Suprapubic skin (tissue), 4 donors: Measurements from ENCODE around the gene CLEC4C.

ENCODE experiments used
- EP300 ChIP-seq: sonication (generic); formaldehyde crosslinking; IDR thresholded peaks from one replicate; pipeline ENCODE4 v1.6.1; 2017; ENCODE audit warnings: antibody characterized with exemption
- POLR2AphosphoS5 ChIP-seq, 3 donors: sonication (generic); formaldehyde crosslinking; IDR thresholded peaks; one replicate each; pipeline ENCODE4 v1.6.1; 2017; ENCODE audit warnings: antibody characterized with exemption in 3 of 3
- TF ChIP-seq, protein P1 (sequence below), 2 donors: fragments of 200-600 bp in 1 of 2; fragments of 450-650 bp in 1 of 2; sonication (generic) in 1 of 2; IDR thresholded peaks; one replicate each; pipeline ENCODE4 v1.5.1; 2016 to 2019; ENCODE audit warnings: antibody characterized with exemption in 2 of 2, mild to moderate bottlenecking in 1 of 2, moderate library complexity in 1 of 2

DNA sequence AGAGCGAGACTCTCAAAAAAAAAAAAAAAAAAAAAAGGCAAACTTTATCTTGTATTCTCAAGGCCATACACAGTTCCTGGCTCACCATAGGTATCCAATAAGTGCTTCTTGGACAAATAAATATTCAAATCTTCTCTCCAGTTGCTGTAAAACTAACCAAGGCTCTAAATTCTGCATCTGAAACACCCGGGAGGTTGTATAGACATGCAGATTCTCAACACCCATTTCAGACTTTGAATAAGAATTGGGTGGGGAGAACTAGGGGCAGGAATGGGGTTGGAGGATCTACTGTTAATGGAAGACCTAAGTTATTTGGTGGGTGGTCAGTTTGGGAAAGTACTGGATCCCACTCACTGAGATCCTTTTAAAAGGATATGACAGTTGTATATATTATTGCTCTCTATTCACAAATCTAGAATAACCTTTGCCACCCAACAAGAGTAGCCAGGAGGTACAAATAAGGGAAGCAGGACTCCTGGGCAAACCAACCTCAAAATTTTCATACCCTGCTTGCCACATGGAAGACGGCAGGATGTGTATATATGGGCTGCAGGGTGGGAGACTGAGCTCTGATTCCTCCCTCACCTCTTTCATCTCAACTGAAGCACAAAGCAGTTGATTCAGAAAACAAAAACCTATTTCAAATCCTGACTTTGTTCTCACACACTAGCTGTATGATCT is 52.5 kb downstream of the CLEC4C start:
- TF ChIP-seq, protein P1, sequence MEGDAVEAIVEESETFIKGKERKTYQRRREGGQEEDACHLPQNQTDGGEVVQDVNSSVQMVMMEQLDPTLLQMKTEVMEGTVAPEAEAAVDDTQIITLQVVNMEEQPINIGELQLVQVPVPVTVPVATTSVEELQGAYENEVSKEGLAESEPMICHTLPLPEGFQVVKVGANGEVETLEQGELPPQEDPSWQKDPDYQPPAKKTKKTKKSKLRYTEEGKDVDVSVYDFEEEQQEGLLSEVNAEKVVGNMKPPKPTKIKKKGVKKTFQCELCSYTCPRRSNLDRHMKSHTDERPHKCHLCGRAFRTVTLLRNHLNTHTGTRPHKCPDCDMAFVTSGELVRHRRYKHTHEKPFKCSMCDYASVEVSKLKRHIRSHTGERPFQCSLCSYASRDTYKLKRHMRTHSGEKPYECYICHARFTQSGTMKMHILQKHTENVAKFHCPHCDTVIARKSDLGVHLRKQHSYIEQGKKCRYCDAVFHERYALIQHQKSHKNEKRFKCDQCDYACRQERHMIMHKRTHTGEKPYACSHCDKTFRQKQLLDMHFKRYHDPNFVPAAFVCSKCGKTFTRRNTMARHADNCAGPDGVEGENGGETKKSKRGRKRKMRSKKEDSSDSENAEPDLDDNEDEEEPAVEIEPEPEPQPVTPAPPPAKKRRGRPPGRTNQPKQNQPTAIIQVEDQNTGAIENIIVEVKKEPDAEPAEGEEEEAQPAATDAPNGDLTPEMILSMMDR (IDR thresholded peaks at IDR 0.05), result no peak
- TF ChIP-seq EP300 (no peak), POLR2AphosphoS5 (IDR thresholded peaks at IDR 0.05) (no peak)
